Esophagus (tissue), 2 donors: ENCODE data around the gene PVALB. TPM values are rescaled to one million over a fixed set of nuclear protein-coding genes. Genes with fewer than 3 reads are reported as not detected.

Source experiments
- H3K27ac ChIP-seq, 2 donors: one replicate each; pipeline ENCODE4 v1.5.1; 2013; ENCODE audit warnings: low read depth in 2 of 2, mild to moderate bottlenecking in 2 of 2, inconsistent platforms in 1 of 2, low read length in 1 of 2, moderate library complexity in 1 of 2
- H3K27me3 ChIP-seq, 2 donors: one replicate each; pipeline ENCODE4 v1.6.1; 2013; ENCODE audit warnings: low read length in 2 of 2, control low read depth in 1 of 2, mild to moderate bottlenecking in 1 of 2; ENCODE audit not compliant: insufficient read depth in 2 of 2, control insufficient read depth in 1 of 2
- H3K36me3 ChIP-seq, 2 donors: one replicate each; pipeline ENCODE4 v1.6.1; 2013; ENCODE audit warnings: low read length in 1 of 2; ENCODE audit not compliant: control insufficient read depth in 2 of 2, insufficient read depth in 2 of 2
- H3K4me1 ChIP-seq, 2 donors: one replicate each; pipeline ENCODE4 v1.6.1; 2013; ENCODE audit warnings: low read length in 1 of 2; ENCODE audit not compliant: control insufficient read depth in 2 of 2, insufficient read depth in 2 of 2
- H3K4me3 ChIP-seq, 2 donors: one replicate each; pipeline ENCODE4 v1.5.1; 2013; ENCODE audit warnings: low read length in 2 of 2, mild to moderate bottlenecking in 2 of 2, low read depth in 1 of 2, moderate library complexity in 1 of 2
- H3K9me3 ChIP-seq, 2 donors: one replicate each; pipeline ENCODE4 v1.6.1; 2013; ENCODE audit warnings: mild to moderate bottlenecking in 2 of 2, low read depth in 1 of 2, low read length in 1 of 2, moderate library complexity in 1 of 2; ENCODE audit not compliant: control insufficient read depth in 2 of 2, insufficient read depth in 1 of 2
- WGBS, 2 donors: extraction: QIAGEN DNeasy Blood & Tissue Kit; methylation state at CpG; one replicate each; pipeline ENCODE4 v1.1.7; 2013; 5-methylcytosine and 5-hydroxymethylcytosine counted together
- polyA plus RNA-seq, 2 donors: library from polyadenylated mRNA; stranded (reverse); fragments of 200-250 nt; gene quantifications; one replicate each; pipeline ENCODE4 v1.2.3, GENCODE V29; 2013
- donor health status: healthy with polysubstance abuse.
- donor health status: Bipolar disorder and iron deficiency.

PVALB gene
- polyA plus RNA-seq, 2 donors: not detected

DNA sequence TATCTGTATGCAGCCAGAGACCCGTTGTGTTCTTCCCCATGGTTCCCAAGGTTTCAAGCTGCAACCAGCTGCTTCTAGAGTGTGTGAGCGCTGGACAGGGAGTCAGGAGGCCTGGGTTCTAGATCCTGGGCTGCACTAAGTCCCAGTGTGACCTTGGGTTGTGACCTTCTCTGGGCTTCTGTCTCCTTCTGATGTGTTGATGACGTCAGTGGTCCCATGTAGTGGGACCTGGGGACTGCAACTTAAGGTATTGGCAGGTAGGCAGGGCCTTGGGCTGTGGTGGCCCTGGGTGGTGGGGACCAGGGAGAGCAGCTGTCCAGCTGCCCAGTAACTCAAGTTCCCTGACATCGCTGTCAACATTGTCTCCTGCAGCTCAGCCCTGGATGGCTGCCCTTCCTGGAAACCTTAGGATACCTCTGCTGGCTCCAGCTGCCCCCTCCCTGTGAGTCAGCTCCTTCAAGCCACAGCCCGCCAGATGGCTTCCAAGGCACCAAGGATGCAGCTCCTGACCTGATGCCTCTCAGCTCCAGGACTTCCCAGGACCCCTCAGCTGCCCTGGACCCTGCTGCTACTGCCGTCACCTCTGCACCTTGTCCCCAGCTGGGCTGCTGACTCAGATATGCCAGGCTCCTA is 1.3 kb upstream of the PVALB start:
- Histone ChIP-seq H3K27me3 (peaks cover 2 to 6% of the 10 kb centered on the region in 2 donors), H3K4me3 (no peak overlapping the region), H3K36me3 (no peaks in the 10 kb centered on the region), H3K9me3 (no peaks in the 10 kb centered on the region), H3K4me1 (peaks cover 0 to 2% of the 10 kb centered on the region in 2 donors), H3K27ac (no peak overlapping the region)
- 63 to 73% methylated on average over 6 of the region's 6 CpGs for WGBS, 2 donors

DNA sequence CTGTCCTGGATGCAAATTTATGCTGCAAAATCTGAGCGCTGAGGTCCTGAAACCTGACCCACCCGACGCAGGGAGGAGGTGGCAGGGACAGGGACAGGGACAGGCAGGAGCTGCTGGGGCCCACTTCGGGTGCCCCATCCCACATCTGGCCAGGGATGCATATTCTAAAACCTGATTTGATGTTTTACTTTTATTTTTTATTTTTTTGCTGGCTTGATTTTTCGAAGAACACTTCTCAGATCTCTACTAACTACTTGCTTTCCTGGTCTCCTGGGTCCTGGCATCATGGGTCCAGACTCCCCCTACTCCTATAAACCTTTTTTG is 652 bp upstream of the PVALB start:
- peaks cover 2 to 6% of the 10 kb centered on the region in 2 donors for H3K27me3 ChIP-seq
- H3K4me1 ChIP-seq: peaks cover 0 to 2% of the 10 kb centered on the region in 2 donors
- 34 to 48% methylated on average over 5 of the region's 5 CpGs for WGBS, 2 donors
- no peaks in the 10 kb centered on the region for H3K36me3 ChIP-seq
- H3K9me3 ChIP-seq: no peaks in the 10 kb centered on the region
- H3K27ac ChIP-seq: no peak overlapping the region
- H3K4me3 ChIP-seq: no peak overlapping the region

DNA sequence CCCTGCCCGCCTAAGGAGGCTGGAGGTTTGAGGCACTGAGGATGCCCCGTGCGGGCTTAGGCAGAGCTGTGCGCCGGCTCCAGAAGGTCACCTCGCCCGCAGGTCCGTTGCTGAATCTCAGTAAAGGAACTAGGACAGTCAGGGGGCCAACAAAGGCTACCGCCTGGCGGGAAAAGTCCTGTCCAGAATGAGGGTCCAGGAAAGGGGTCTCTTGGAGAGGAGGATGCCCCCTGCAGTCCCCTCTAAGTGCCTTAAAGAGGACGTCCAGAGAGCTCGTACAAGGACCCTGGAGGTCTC is 548 bp downstream of the PVALB start:
- H3K4me3 ChIP-seq: no peak overlapping the region
- peaks cover 2 to 6% of the 10 kb centered on the region in 2 donors for H3K27me3 ChIP-seq
- no peaks in the 10 kb centered on the region for H3K9me3 ChIP-seq
- no peak overlapping the region for H3K27ac ChIP-seq
- no peaks in the 10 kb centered on the region for H3K36me3 ChIP-seq
- WGBS, 2 donors: 1 to 5% methylated on average over 10 to 12 of the region's 12 CpGs
- peaks cover 0 to 2% of the 10 kb centered on the region in 2 donors for H3K4me1 ChIP-seq

DNA sequence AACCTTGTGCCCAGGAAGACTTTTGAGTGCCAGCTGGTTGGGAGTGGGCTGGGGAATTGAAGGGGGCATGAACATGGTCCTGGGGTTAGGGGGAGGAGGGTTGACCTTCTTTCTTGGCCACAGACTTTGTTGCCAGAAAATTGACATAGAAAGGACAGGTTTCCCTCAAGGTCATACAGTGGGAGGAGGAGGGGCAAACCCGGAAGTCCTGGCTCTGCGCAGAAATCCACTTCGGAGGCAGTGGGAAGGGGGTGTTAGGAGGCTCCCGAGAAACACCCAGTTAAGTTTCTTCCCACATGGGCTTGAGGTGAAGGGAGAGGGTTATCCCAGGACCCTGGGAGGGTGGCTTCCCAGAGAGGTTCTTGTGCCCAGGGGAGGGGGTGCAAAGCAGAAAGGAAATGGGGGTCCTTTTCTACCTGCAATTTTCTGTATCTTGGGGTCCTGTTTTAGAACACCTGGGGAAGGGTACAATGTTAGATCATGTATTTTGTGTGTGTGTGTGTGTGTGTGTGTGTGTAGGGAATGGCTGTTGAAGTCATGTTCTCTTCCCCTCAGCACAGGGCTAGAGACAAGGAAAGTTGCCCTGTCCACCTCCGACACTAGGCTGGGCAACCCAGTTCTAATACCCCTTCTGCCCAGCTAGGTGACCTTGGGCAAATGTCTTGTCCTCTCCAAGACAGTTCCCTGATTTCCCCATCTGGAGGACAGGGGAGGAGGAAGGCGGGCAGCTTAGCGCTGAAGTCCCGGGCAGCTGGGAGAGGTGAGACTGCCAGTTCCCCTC is 1.1 kb downstream of the PVALB start:
- peaks cover 0 to 2% of the 10 kb centered on the region in 2 donors for H3K4me1 ChIP-seq
- H3K27me3 ChIP-seq: peaks cover 2 to 6% of the 10 kb centered on the region in 2 donors
- no peaks in the 10 kb centered on the region for H3K9me3 ChIP-seq
- WGBS, 2 donors: 41 to 47% methylated on average over 6 to 8 of the region's 8 CpGs
- no peak overlapping the region for H3K27ac ChIP-seq
- no peaks in the 10 kb centered on the region for H3K36me3 ChIP-seq
- H3K4me3 ChIP-seq: no peak overlapping the region

DNA sequence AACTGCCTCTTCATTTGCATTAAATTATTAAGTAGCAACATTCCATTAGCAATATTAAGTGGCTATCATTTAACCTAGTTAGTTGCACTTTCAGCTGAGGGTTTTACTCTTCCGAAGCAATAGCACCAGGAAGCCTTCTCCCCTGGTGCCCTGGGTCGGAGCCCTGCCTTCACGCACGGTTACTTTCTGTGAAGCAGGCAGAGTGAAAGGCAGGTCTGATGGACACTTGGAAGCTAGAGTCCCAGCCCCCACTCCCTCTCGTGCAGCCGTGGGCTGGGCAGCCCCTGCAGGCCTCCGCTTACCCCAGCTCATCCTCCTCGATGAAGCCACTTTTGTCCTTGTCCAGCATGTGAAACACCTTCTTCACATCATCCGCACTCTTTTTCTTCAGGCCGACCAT is 2.0 kb downstream of the PVALB start:
- Histone ChIP-seq H3K27me3 (peaks cover 2 to 6% of the 10 kb centered on the region in 2 donors), H3K4me1 (peaks cover 0 to 2% of the 10 kb centered on the region in 2 donors), H3K4me3 (no peak overlapping the region), H3K27ac (no peak overlapping the region), H3K9me3 (no peaks in the 10 kb centered on the region), H3K36me3 (no peaks in the 10 kb centered on the region)
- WGBS, 2 donors: 66 to 75% methylated on average over 10 of the region's 10 CpGs

DNA sequence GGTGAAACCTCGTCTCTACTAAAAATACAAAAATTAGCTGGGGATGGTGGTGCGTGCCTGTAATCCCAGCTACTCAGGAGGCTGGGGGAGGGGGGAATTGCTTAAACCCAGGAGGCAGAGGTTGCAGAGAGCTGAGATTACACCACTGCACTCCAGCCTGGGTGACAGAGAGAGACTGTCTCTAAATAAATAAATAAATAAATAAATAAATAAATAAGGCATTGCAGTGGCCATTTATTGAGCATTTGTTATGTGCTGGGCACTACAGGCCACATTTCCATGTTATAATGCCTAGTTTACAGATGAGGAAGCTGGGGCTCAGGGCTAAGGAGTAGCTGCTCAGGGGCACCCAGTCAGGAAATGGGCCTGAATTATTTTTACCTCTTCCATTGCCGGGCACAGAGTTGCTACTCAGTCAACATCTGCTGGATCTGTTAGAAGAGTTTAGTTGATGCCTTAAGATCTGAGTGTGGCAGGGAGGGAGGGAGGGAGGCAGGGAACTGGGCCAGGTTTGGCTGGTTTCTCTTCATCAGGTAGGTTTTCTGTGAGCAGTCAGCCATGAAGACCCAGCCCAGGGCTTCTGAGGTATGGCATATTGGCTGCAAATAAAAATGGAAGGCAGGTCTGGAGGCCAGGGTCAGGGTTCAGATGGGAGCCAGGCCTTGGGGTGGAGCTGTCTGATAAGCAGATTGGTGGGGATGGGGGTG is 5.6 kb downstream of the PVALB start:
- Histone ChIP-seq H3K27me3 (peaks cover 0 to 4% of the 10 kb centered on the region in 2 donors), H3K4me3 (no peak overlapping the region), H3K27ac (no peak overlapping the region), H3K36me3 (no peaks in the 10 kb centered on the region), H3K9me3 (no peaks in the 10 kb centered on the region), H3K4me1 (no peaks in the 10 kb centered on the region)
- 65 to 76% methylated on average over 3 of the region's 3 CpGs for WGBS, 2 donors

DNA sequence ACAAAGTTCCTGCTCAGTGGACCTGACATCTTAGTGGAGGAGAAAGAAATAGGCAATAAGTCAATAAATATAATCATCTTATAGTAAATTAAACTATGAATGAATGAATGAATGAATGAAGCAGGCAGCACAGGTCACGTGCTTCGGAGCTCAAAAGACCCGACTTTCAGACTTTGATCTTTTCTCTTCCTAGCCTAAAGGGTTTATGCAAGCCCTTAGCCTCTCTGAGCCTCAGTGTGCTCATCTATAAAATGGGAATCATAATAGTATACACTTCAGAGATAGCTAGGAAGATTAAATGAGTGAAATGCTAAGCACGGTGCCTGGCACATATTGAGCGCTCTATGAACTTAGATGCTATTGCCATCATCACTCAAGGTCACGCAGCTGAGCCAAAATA is 7.5 kb downstream of the PVALB start:
- Histone ChIP-seq H3K36me3 (no peaks in the 10 kb centered on the region), H3K4me3 (no peak overlapping the region), H3K9me3 (no peaks in the 10 kb centered on the region), H3K4me1 (no peaks in the 10 kb centered on the region), H3K27ac (no peak overlapping the region), H3K27me3 (no peaks in the 10 kb centered on the region)
- WGBS, 2 donors: 76 to 81% methylated on average over 6 of the region's 6 CpGs

DNA sequence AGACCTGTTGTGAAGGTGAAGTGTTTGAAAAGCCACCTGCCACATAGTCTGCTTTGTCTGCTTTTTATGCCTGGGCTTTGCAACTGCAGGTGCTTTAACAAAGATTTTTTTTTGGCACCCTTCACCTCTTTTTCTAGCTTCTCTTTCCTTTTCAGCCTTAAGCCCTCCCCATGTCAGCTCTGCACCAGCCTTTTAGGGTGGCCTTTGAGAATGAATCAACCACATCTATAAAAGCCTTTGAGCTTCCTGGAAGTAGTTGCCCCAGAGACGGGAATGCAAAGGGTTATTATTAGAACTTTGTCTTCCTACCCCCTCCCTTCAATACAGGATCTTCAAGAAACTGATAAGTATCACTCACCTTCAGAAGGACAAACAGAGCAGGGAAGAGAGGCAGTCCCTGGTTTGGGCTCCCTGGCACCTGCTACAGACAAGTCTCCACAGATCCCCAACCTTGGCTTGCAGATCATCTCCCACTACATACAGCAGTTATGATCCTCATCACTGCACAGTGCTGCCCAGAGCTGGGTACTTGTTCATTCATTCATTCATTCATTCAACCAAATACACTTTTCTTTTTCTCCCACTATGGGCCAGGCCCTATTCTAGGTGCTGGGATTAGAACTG is 8.0 kb downstream of the PVALB start:
- no peak overlapping the region for H3K27ac ChIP-seq
- H3K36me3 ChIP-seq: no peaks in the 10 kb centered on the region
- no peaks in the 10 kb centered on the region for H3K9me3 ChIP-seq
- no peaks in the 10 kb centered on the region for H3K4me1 ChIP-seq
- WGBS, 2 donors: 26 to 32% methylated on average over 1 of the region's 1 CpG
- H3K4me3 ChIP-seq: no peak overlapping the region
- no peaks in the 10 kb centered on the region for H3K27me3 ChIP-seq

DNA sequence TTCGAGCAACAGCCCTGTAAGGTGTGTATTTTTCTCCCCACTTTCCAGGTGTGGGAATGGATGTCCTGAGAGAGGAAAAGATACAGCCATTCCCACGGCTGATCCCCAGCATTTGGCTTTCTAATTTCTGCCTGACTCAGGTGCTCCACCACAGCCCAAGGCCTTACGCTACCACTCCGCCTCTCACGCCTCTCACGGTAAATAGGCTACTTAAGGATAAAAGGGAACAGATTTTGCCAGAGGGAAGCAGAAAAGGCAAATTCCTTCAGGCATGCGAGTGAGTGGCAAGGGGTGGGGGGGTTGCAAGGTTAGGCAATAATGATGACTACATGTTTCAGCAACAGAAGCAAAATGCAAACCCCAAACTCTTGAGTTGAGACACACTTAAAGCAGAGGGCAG is 9.2 kb downstream of the PVALB start:
- no peaks in the 10 kb centered on the region for H3K4me1 ChIP-seq
- no peaks in the 10 kb centered on the region for H3K9me3 ChIP-seq
- no peak overlapping the region for H3K27ac ChIP-seq
- H3K27me3 ChIP-seq: no peaks in the 10 kb centered on the region
- H3K36me3 ChIP-seq: no peaks in the 10 kb centered on the region
- no peak overlapping the region for H3K4me3 ChIP-seq
- 68 to 74% methylated on average over 7 of the region's 7 CpGs for WGBS, 2 donors
